EL (cell line): ENCODE measurements around the gene DLG2.

Experiments
- DNase-seq: peaks from one replicate; pipeline ENCODE4 v3.0.0-alpha.2; 2016

The DLG2 gene

DNA sequence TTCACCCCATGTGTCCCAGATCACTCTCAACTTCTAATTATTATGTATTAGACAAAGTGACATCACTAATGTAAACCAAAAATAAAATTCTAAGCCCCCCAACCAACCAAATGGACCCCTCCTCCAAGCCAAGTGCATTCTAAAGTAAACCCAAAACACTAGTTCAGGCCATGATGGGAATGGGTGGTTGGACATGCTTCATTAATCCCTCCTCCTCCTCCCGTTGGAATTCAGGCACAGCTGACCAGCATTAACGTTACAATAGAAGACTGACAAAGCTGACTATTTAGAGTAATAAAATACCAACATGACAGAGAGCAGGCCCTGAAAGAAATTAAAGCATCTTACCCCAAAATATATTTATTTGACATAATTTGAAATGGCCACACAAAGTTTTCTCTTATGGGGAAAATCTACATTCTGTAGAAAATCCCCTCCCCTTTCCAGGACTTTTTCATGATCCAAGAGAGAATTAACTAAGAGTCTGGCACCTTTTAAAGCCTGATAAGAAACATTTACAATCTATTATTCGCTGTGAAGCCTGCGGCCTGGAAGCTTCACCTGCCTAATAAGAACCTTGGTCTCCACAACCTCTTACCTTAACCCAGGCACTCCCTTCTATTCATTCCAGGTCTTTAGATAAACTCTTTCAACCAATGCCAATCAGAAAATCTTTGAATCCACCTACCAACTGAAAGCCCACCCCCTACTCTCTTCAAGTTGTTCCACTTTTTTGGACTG is 1392.5 kb downstream of the DLG2 start:
- DNase-seq: no peak

- DNase-seq: no peak
Measured at GRCh38 chr11:84234011-84234410, 1393.1 kb downstream of the DLG2 start.

- no peak for DNase-seq
Measured at GRCh38 chr11:84232511-84232910, 1394.6 kb downstream of the DLG2 start.

- no peak for DNase-seq
Measured at GRCh38 chr11:84230402-84230801, 1396.7 kb downstream of the DLG2 start.

DNA sequence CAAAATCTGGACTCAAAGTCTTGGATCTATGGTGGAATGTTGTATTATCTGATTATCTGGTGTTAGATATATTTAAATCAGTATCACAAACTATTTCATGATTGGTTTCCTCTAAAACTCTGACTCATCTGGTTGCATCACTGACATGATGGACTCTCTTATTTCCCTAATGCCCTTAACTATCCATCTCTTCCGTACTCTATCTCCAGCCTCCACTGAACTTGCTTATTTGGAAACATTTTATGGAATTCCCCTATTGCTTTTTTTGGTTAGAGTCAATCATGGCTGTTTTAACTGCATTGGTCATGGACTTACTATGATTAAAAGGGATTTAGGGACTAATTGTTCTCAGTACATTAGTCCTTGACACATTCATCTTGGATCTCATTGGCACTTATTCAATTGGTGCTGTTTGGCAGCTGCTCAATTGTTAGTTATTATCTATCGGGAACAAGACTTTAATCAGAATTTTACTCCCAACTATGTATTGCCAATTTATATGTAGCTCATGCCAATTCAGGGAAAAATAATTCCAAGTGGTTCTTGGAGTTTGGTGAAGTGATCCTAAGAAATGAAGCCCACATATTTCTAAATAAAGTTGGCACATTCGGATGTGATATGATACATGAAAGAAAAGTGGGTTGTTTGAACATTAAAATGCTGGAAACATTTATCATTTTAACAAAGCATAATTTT is 1399.0 kb downstream of the DLG2 start:
- no peak for DNase-seq

DNA sequence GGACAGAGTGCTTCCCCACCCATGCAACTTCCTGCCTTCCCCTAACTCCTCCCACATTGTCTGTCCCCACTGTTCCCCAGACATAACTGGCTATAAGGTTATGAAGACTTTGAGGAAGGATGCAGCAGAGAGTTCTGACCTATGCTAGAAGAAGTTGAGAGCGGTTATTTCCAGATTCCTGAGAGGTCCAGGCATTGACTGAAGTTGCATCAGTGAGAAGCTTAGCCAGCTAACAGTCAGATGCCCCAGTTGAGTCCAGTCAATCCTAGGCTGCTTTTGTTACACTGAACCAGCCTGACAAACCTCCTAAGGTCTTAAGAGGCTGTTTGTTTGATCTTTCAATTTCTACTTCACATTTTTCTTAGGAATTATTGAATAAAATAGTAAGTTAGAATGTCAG is 1403.1 kb downstream of the DLG2 start:
- no peak for DNase-seq

GRCh38 chr11:84218318-84218717 is 1408.8 kb downstream of the DLG2 start:
- no peak for DNase-seq

- no peak for DNase-seq
Measured at GRCh38 chr11:84215672-84216071, 1411.5 kb downstream of the DLG2 start.

- DNase-seq: no peak
Measured at GRCh38 chr11:84214557-84214956, 1412.6 kb downstream of the DLG2 start.

GRCh38 chr11:84212468-84213390 is 1414.4 kb downstream of the DLG2 start:
- DNase-seq: no peak

- no peak for DNase-seq
Measured at GRCh38 chr11:84211896-84212295, 1415.2 kb downstream of the DLG2 start.

- DNase-seq: no peak
Measured at GRCh38 chr11:84194696-84195095, 1432.4 kb downstream of the DLG2 start.

- DNase-seq: no peak
Measured at GRCh38 chr11:84193706-84194105, 1433.4 kb downstream of the DLG2 start.

GRCh38 chr11:84188521-84188920 is 1438.6 kb downstream of the DLG2 start:
- no peak for DNase-seq

- no peak for DNase-seq
Measured at GRCh38 chr11:84173078-84173477, 1454.1 kb downstream of the DLG2 start.

GRCh38 chr11:84165139-84165538 is 1462.0 kb downstream of the DLG2 start:
- no peak for DNase-seq

GRCh38 chr11:84164728-84165127 is 1462.4 kb downstream of the DLG2 start:
- DNase-seq: no peak

GRCh38 chr11:84163116-84163515 is 1464.0 kb downstream of the DLG2 start:
- no peak for DNase-seq

GRCh38 chr11:84157639-84158038 is 1469.5 kb downstream of the DLG2 start:
- no peak for DNase-seq

GRCh38 chr11:84146826-84147225 is 1480.3 kb downstream of the DLG2 start:
- no peak for DNase-seq

GRCh38 chr11:84145616-84146185 is 1481.4 kb downstream of the DLG2 start:
- DNase-seq: no peak

GRCh38 chr11:84144531-84144930 is 1482.6 kb downstream of the DLG2 start:
- DNase-seq: no peak

- no peak for DNase-seq
Measured at GRCh38 chr11:84142411-84142810, 1484.7 kb downstream of the DLG2 start.
